Tibial nerve (tissue), 4 donors: ENCODE measurements around the gene PTPRK. TPM values are rescaled to one million over a fixed set of nuclear protein-coding genes. Genes with fewer than 3 reads are reported as not detected.

ENCODE experiments used
- DNase-seq, 2 donors: peaks; one replicate each; pipeline ENCODE4 v3.0.0-alpha.2; 2019; ENCODE audit warnings: low spot score in 2 of 2
- H3K27ac ChIP-seq, 4 donors: fragments of 200-600 bp; sonication (generic) in 3 of 4; one replicate each; pipeline ENCODE4 v1.5.1; 2017 to 2019; ENCODE audit warnings: mild to moderate bottlenecking in 1 of 4
- H3K27me3 ChIP-seq, 2 donors: fragments of 200-600 bp; sonication (generic) in 1 of 2; one replicate each; pipeline versions ENCODE4 v1.5.1 to v1.6.0; 2017 to 2019
- H3K36me3 ChIP-seq, 3 donors: fragments of 200-600 bp; sonication (generic); one replicate each; pipeline ENCODE4 v1.5.1; 2018 to 2019
- H3K4me1 ChIP-seq, 4 donors: fragments of 200-600 bp; sonication (generic) in 3 of 4; one replicate each; pipeline ENCODE4 v1.5.1; 2017 to 2019
- H3K4me3 ChIP-seq, 4 donors: fragments of 200-600 bp; sonication (generic) in 3 of 4; one replicate each; pipeline ENCODE4 v1.5.1; 2017 to 2019; ENCODE audit warnings: mild to moderate bottlenecking in 1 of 4, moderate library complexity in 1 of 4
- H3K9me3 ChIP-seq, 4 donors: fragments of 200-600 bp; sonication (generic) in 3 of 4; one replicate each; pipeline ENCODE4 v1.5.1; 2017 to 2019
- EP300 ChIP-seq, 2 donors: sonication (generic); formaldehyde crosslinking; IDR thresholded peaks; one replicate each; pipeline ENCODE4 v1.6.1; 2017; ENCODE audit warnings: antibody characterized with exemption in 2 of 2, mild to moderate bottlenecking in 1 of 2
- POLR2A ChIP-seq, 2 donors: fragments of 450-650 bp; IDR thresholded peaks; one replicate each; pipeline ENCODE4 v1.6.1; 2017; ENCODE audit warnings: antibody characterized with exemption in 2 of 2, mild to moderate bottlenecking in 2 of 2, moderate library complexity in 2 of 2
- WGBS, 2 donors: methylation state at CpG; one replicate each; pipeline ENCODE4 v1.1.5; 2018; 5-methylcytosine and 5-hydroxymethylcytosine counted together
- total RNA-seq, 4 donors: library from RNA; depleted of rRNA; stranded (reverse); fragments of >200 nt; gene quantifications; one replicate each; pipeline ENCODE4 v1.1.0, GENCODE V29; 2016
- TF ChIP-seq, protein P1 (sequence below), 5 experiments: fragments of 200-600 bp in 3 of 5; fragments of 450-650 bp in 2 of 5; sonication (generic) in 3 of 5; IDR thresholded peaks; one replicate each; pipeline ENCODE4 v1.5.1; 2016 to 2019; ENCODE audit warnings: antibody characterized with exemption in 5 of 5, mild to moderate bottlenecking in 3 of 5, moderate library complexity in 2 of 5

Gene PTPRK
- total RNA-seq, 4 donors from 2014 or later = 17.4 to 26.1 (median 21.2) TPM

DNA sequence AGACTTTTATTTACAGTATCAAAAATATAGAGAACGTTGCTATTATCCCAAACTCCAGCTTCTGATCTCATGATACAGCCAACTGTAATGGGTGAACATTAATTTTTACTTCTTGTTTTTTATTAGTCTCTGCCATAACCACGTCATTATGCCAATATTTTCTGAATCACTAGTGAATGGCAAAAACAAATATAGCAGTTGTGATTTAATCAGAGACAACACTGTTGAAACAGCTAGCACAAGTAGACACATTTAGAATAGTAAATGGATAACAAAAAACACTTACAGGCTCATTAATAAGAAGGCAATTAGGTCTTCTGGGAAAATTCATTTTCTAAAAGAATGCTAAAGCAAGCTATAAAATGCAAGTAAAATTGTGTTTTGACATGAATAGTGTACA, 8.1 kb downstream of the PTPRK start:
- TF ChIP-seq EP300 (IDR thresholded peaks at IDR 0.05) = no peak
- TF ChIP-seq, protein P1, sequence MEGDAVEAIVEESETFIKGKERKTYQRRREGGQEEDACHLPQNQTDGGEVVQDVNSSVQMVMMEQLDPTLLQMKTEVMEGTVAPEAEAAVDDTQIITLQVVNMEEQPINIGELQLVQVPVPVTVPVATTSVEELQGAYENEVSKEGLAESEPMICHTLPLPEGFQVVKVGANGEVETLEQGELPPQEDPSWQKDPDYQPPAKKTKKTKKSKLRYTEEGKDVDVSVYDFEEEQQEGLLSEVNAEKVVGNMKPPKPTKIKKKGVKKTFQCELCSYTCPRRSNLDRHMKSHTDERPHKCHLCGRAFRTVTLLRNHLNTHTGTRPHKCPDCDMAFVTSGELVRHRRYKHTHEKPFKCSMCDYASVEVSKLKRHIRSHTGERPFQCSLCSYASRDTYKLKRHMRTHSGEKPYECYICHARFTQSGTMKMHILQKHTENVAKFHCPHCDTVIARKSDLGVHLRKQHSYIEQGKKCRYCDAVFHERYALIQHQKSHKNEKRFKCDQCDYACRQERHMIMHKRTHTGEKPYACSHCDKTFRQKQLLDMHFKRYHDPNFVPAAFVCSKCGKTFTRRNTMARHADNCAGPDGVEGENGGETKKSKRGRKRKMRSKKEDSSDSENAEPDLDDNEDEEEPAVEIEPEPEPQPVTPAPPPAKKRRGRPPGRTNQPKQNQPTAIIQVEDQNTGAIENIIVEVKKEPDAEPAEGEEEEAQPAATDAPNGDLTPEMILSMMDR (IDR thresholded peaks at IDR 0.05) = no peak
- TF ChIP-seq POLR2A (IDR thresholded peaks at IDR 0.05) = no peak
- peaks cover 0 to 11% (median 2%) of the 10 kb centered on the region in 4 donors for H3K4me1 ChIP-seq
- no peak overlapping the region for H3K27ac ChIP-seq
- no peaks in the 10 kb centered on the region for H3K27me3 ChIP-seq
- no peaks in the 10 kb centered on the region for H3K36me3 ChIP-seq
- 70 to 71% methylated on average over 2 of the region's 2 CpGs for WGBS, 2 donors
- no peak overlapping the region for H3K4me3 ChIP-seq
- no peak for DNase-seq
- H3K9me3 ChIP-seq = no peaks in the 10 kb centered on the region

DNA sequence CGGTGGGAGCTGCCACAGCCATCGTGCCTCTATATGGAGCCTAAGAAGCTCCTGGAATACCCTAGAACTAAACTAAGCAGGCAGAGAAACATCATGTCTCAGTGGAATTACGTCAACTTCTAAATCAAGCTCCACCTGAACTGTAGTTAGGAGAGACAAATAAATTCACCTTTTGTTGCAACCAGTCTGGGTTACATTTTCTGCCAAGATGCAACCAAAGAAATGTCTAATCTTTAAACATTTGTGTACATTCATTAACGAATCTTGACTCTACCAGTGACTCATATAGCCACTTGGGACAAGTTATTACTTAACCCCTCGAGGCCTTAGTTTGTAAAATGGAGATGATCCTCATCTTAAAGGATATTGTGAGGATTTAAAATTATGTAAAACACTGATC, 8.9 kb downstream of the PTPRK start:
- TF ChIP-seq, protein P1 (IDR thresholded peaks at IDR 0.05) = no peak
- TF ChIP-seq EP300 (IDR thresholded peaks at IDR 0.05) (no peak), POLR2A (IDR thresholded peaks at IDR 0.05) (no peak)
- Histone ChIP-seq H3K9me3 (no peaks in the 10 kb centered on the region), H3K4me1 (peaks cover 0 to 11% (median 3%) of the 10 kb centered on the region in 4 donors), H3K27ac (no peak overlapping the region), H3K36me3 (no peaks in the 10 kb centered on the region), H3K4me3 (no peak overlapping the region), H3K27me3 (no peaks in the 10 kb centered on the region)
- WGBS, 2 donors = 82 to 83% methylated on average over 5 of the region's 5 CpGs
- no peak for DNase-seq

DNA sequence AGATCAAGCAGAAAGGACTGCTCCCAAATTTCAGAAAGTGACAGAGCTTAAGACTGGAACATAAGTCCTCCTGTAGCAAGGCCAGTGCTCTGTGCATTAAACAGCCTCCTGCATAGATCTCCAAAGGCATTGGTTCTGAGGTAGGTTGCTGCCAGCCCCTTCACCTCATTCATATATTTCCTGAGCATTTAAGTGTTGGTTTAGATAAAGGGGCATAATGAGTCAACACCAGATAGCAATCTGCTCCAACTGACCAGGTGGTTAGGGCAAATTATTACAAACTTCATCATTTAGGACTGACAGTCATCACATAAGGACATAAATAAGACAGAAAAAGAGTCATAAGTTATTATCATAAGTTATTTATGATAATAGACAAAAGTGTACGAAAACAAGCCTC, 10.7 kb downstream of the PTPRK start:
- no peak overlapping the region for H3K27ac ChIP-seq

DNA sequence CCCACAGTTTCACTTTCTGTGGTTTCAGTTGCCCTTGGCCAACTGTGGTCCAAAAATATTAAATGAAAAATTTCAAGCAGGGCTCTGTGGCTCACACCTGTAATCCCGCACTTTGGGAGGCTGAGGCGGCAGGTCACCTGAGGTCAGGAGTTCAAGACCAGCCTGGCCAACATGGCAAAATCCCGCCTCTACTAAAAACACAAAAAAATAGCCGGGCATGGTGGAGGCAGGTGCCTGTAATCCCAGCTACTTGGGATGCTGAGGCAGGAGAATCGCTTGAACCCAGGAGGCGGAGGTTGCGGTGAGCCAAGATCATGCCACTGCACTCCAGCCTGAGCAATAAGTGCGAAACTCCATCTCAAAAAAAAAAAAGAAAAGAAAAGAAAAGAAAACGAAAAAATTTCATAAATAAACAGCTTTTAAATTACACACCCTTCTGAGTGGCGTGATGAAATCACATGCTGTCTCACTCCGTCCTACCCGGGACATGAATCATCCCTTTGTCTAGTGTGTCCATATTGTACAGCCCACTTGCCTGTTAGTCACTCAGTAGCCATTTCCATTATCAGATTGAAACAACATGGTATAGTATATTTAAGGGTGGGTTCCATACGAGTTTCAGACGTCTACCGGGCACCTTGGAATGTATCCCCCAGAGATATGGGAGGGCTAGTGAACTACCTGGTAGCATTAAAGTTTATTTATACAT, 11.7 kb downstream of the PTPRK start:
- 74 to 85% methylated on average over 15 of the region's 15 CpGs for WGBS, 2 donors
- H3K4me1 ChIP-seq = peaks cover 0 to 6% (median 1%) of the 10 kb centered on the region in 4 donors
- TF ChIP-seq, protein P1 (IDR thresholded peaks at IDR 0.05) = no peak
- no peak for TF ChIP-seq POLR2A (IDR thresholded peaks at IDR 0.05)
- no peak for TF ChIP-seq EP300 (IDR thresholded peaks at IDR 0.05)
- H3K27ac ChIP-seq = no peak overlapping the region
- DNase-seq = no peak
- no peaks in the 10 kb centered on the region for H3K27me3 ChIP-seq
- no peaks in the 10 kb centered on the region for H3K9me3 ChIP-seq
- H3K36me3 ChIP-seq = no peaks in the 10 kb centered on the region
- no peak overlapping the region for H3K4me3 ChIP-seq

More for the DNA sequence above, 10.7 kb downstream of the PTPRK start:
- H3K4me3 ChIP-seq = no peak overlapping the region
- H3K27me3 ChIP-seq = no peaks in the 10 kb centered on the region
- no peak for TF ChIP-seq EP300 (IDR thresholded peaks at IDR 0.05)
- TF ChIP-seq, protein P1 (IDR thresholded peaks at IDR 0.05) = no peak
- no peak for TF ChIP-seq POLR2A (IDR thresholded peaks at IDR 0.05)
- no peaks in the 10 kb centered on the region for H3K36me3 ChIP-seq
- no peaks in the 10 kb centered on the region for H3K9me3 ChIP-seq
- no peak for DNase-seq
- 96 to 97% methylated on average over 1 of the region's 1 CpG for WGBS, 2 donors
- peaks cover 0 to 6% (median 0%) of the 10 kb centered on the region in 4 donors for H3K4me1 ChIP-seq
